Measurements from ENCODE around the gene INSIG1.

Gene INSIG1

GRCh38 chr7:155303039-155303593, 5.4 kb downstream of the INSIG1 start:
- DNase-seq (ENCODE audit: low read depth): no peak
- no peak for TF ChIP-seq CTCF (IDR thresholded peaks at IDR 0.05; ENCODE audit: control insufficient read depth, insufficient read depth, low read depth, low read length, missing control alignments)
- no peak overlapping the region for H3K4me3 ChIP-seq (ENCODE audit: control insufficient read depth, low read depth, low read length)

- TF ChIP-seq CTCF (IDR thresholded peaks at IDR 0.05; ENCODE audit: control insufficient read depth, insufficient read depth, low read depth, low read length, missing control alignments): no peak
- H3K4me3 ChIP-seq (ENCODE audit: control insufficient read depth, low read depth, low read length): no peak overlapping the region
- DNase-seq (ENCODE audit: low read depth): no peak
These were observed 6.2 kb downstream of the INSIG1 start for GRCh38 chr7:155303897-155304296.

- no peak for TF ChIP-seq CTCF (IDR thresholded peaks at IDR 0.05; ENCODE audit: control insufficient read depth, insufficient read depth, low read depth, low read length, missing control alignments)
- H3K4me3 ChIP-seq (ENCODE audit: control insufficient read depth, low read depth, low read length): no peak overlapping the region
- no peak for DNase-seq (ENCODE audit: low read depth)
These were observed 7.7 kb downstream of the INSIG1 start for GRCh38 chr7:155305231-155305904.

- no peak overlapping the region for H3K4me3 ChIP-seq (ENCODE audit: control insufficient read depth, low read depth, low read length)
- TF ChIP-seq CTCF (IDR thresholded peaks at IDR 0.05; ENCODE audit: control insufficient read depth, insufficient read depth, low read depth, low read length, missing control alignments): no peak
- DNase-seq (ENCODE audit: low read depth): no peak
These were observed 9.2 kb downstream of the INSIG1 start for GRCh38 chr7:155306673-155307470.

GRCh38 chr7:155308330-155309020, 10.8 kb downstream of the INSIG1 start:
- TF ChIP-seq CTCF (IDR thresholded peaks at IDR 0.05; ENCODE audit: control insufficient read depth, insufficient read depth, low read depth, low read length, missing control alignments): no peak
- H3K4me3 ChIP-seq (ENCODE audit: control insufficient read depth, low read depth, low read length): no peak overlapping the region
- no peak for DNase-seq (ENCODE audit: low read depth)

- DNase-seq (ENCODE audit: low read depth): no peak
- TF ChIP-seq CTCF (IDR thresholded peaks at IDR 0.05; ENCODE audit: control insufficient read depth, insufficient read depth, low read depth, low read length, missing control alignments): no peak
- no peak overlapping the region for H3K4me3 ChIP-seq (ENCODE audit: control insufficient read depth, low read depth, low read length)
These were observed 11.3 kb downstream of the INSIG1 start for GRCh38 chr7:155309021-155309338.
